ENCODE results near the gene TBC1D4. TPM values are rescaled to one million over a fixed set of nuclear protein-coding genes. Genes with fewer than 3 reads are reported as not detected.
"Not testable (repeated sequence)": the region's sequence is repeated elsewhere in the genome, so short reads cannot be mapped to it uniquely, and the experiment has no call there.

Gene TBC1D4
- total RNA-seq, 1 donor from 2014 or later, result 1.5 TPM

DNA sequence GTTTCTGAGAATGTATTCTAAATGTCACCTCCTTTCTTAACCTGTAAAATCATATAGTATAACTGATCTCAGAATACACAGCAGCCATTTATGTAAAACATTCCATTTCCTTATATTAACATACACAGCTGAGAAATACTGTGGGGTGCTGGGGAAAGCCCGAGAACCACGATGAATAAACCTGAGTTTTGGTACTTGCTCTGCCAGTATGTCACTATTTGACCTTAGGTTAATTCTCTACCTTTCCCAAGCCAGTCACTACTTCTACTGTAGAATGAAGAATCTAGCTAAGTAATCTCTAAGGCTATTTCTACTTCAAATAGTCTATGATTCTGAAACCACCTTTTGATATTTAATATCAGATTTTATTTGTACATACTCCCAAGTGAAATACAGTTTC, 173.7 kb downstream of the TBC1D4 start:
- H3K4me3 Mint-ChIP-seq, result no peak overlapping the region
- no peaks in the 10 kb centered on the region for H3K9me3 Mint-ChIP-seq
- ATAC-seq (ENCODE audit: low read depth) (no peak), DNase-seq (no peak)
- H3K27me3 Mint-ChIP-seq, result no peaks in the 10 kb centered on the region
- TF ChIP-seq, protein P1, sequence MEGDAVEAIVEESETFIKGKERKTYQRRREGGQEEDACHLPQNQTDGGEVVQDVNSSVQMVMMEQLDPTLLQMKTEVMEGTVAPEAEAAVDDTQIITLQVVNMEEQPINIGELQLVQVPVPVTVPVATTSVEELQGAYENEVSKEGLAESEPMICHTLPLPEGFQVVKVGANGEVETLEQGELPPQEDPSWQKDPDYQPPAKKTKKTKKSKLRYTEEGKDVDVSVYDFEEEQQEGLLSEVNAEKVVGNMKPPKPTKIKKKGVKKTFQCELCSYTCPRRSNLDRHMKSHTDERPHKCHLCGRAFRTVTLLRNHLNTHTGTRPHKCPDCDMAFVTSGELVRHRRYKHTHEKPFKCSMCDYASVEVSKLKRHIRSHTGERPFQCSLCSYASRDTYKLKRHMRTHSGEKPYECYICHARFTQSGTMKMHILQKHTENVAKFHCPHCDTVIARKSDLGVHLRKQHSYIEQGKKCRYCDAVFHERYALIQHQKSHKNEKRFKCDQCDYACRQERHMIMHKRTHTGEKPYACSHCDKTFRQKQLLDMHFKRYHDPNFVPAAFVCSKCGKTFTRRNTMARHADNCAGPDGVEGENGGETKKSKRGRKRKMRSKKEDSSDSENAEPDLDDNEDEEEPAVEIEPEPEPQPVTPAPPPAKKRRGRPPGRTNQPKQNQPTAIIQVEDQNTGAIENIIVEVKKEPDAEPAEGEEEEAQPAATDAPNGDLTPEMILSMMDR (IDR thresholded peaks at IDR 0.05), result no peak
- no peaks in the 10 kb centered on the region for H3K36me3 Mint-ChIP-seq (ENCODE audit: low read depth)
- ChIA-PET POLR2A (no interaction called here), CTCF (no interaction called here)
- no peak overlapping the region for H3K27ac Mint-ChIP-seq
- intact Hi-C loops (cut with micrococcal nuclease), result no loop called here
- H3K4me1 Mint-ChIP-seq, result peaks cover 5% of the 10 kb centered on the region

DNA sequence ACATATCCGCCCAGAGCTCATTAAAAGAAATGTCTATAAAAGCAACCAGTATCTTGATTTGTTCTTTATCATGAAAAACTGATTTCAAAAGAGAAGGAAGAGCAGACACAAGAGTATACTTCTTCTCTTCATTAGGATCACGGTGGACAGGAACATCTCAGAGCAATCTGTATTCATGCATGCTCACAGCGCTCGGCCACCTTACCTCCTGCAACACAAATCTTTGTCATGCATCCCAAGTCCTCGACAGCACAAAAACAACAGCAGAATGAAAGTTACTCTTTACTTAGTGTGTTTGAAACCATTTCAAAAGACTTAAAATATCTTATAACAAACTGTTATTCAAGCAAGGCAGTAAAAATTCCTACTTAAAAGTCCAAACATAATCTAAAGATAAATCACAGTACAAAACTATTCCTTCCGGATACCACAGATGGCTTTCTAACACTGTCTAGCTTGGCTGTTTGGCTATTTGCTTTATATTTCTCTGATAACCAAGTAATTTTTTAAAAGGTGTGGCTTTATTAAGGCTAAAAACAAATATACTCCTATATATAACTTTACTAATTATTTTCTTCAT, 174.5 kb downstream of the TBC1D4 start:
- Mint-ChIP-seq H3K4me1 (peaks cover 5% of the 10 kb centered on the region), H3K27me3 (no peaks in the 10 kb centered on the region), H3K27ac (no peak overlapping the region), H3K4me3 (no peak overlapping the region), H3K9me3 (no peaks in the 10 kb centered on the region), H3K36me3 (ENCODE audit: low read depth) (no peaks in the 10 kb centered on the region)
- ATAC-seq (ENCODE audit: low read depth) (no peak), DNase-seq (no peak)
- intact Hi-C loops (cut with micrococcal nuclease), result no loop called here
- TF ChIP-seq, protein P1 (IDR thresholded peaks at IDR 0.05), result no peak
- ChIA-PET CTCF (no interaction called here), POLR2A (no interaction called here)

DNA sequence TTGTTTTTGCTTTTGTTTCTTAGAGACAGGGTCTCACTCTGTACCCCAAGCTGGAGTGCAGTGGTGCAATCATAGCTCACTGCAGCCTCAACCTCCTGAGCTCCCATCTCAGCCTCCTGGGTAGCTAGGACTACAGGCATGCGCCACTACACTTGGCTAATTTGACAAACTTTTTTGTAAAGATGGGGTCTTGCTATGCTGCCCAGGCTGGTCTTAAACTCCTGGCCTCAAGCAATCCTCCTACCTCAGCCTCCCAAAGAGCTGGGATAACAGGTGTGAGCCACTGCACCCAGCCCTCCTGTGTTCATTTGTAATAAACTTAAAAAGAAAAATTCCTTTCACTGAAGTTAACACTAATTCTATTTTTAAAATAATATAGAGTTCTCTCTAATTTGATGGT, 175.0 kb downstream of the TBC1D4 start:
- intact Hi-C loops (cut with micrococcal nuclease); H3K27ac Mint-ChIP-seq; ATAC-seq (ENCODE audit: low read depth); H3K27me3 Mint-ChIP-seq; H3K36me3 Mint-ChIP-seq (ENCODE audit: low read depth); H3K9me3 Mint-ChIP-seq; DNase-seq; H3K4me1 Mint-ChIP-seq; CTCF ChIA-PET; H3K4me3 Mint-ChIP-seq; POLR2A ChIA-PET: not testable (repeated sequence)

DNA sequence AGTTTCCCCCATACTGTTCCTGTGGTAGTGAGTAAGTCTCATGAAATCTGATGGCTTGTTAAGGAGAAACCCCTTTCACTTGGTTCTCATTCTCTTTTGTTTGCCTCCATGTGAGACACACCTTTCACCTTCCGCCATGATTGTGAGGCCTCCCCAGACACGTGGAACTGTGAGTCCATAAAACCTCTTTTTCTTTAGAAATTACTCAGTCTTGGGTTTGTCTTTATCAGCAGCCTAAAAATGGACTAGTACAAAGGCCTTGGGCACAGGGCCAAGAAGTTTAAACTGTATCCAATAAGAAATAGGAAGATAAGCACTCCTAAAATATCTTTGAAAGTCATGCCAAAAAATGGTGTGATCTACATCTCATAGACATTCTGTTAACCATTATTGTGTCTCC, 176.9 kb downstream of the TBC1D4 start:
- POLR2A ChIA-PET, result no interaction called here
- H3K4me3 Mint-ChIP-seq, result no peak overlapping the region
- CTCF ChIA-PET, result no interaction called here
- peaks cover 5% of the 10 kb centered on the region for H3K4me1 Mint-ChIP-seq
- intact Hi-C loops (cut with micrococcal nuclease), result no loop called here
- ATAC-seq (ENCODE audit: low read depth), result no peak
- DNase-seq, result no peak
- TF ChIP-seq, protein P1 (IDR thresholded peaks at IDR 0.05), result no peak
- H3K27ac Mint-ChIP-seq, result no peak overlapping the region
- H3K9me3 Mint-ChIP-seq, result no peaks in the 10 kb centered on the region
- H3K27me3 Mint-ChIP-seq, result no peaks in the 10 kb centered on the region
- no peaks in the 10 kb centered on the region for H3K36me3 Mint-ChIP-seq (ENCODE audit: low read depth)

DNA sequence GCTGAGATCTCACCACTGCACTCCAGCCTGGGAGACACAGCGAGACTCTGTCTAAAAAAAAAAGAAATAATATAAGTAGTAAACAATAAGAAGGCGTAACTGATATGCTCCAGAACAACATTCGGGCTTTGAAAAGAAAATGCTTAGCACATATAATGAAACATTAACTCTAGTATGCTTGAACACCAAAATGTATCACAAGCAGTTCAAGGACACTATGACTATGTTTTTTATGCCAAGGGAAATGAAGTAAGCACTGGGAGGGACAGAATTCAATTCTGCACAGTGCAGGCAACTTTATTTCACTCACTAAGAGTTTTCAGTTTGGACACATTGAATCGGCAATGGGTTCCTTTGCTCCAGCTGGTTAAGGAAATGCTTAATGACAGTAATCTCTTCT, 178.7 kb downstream of the TBC1D4 start:
- H3K27ac Mint-ChIP-seq, result no peak overlapping the region
- no peaks in the 10 kb centered on the region for H3K27me3 Mint-ChIP-seq
- TF ChIP-seq, protein P1 (IDR thresholded peaks at IDR 0.05), result no peak
- ATAC-seq (ENCODE audit: low read depth) (no peak), DNase-seq (no peak)
- ChIA-PET POLR2A (no interaction called here), CTCF (no interaction called here)
- peaks cover 5% of the 10 kb centered on the region for H3K4me1 Mint-ChIP-seq
- H3K36me3 Mint-ChIP-seq (ENCODE audit: low read depth), result no peaks in the 10 kb centered on the region
- no peak overlapping the region for H3K4me3 Mint-ChIP-seq
- no peaks in the 10 kb centered on the region for H3K9me3 Mint-ChIP-seq
- intact Hi-C loops (cut with micrococcal nuclease), result no loop called here

DNA sequence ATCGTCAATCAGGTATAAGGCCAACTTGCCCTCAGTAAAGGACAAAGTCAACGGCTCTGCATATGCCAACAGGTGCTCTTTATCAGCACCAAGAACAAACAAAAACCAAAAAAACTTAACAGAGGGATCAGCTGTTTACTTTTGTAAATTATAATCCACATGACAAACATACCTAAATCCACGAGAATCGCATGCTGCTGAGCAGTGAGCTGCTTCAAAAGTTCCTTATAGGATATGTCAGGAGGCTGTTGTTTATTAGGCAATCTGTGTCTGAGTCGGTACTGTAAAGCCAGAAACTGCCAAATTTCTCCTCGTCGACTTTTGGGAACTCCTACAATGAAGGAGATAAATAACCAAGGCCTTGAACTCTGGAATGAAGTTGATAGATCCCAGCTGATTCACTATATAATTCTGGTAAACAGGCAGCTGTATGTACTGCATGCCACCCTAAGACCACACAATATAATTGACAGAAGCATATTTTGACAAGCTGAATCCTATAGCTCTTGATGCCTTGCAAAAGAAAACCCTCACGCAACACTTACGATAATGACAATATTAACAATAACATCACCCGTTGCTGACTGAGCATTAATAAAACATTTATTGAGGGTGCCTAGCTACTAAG, 179.8 kb downstream of the TBC1D4 start:
- H3K4me1 Mint-ChIP-seq, result peaks cover 5% of the 10 kb centered on the region
- no peaks in the 10 kb centered on the region for H3K36me3 Mint-ChIP-seq (ENCODE audit: low read depth)
- no peak for DNase-seq
- no peak overlapping the region for H3K4me3 Mint-ChIP-seq
- H3K27me3 Mint-ChIP-seq, result no peaks in the 10 kb centered on the region
- ChIA-PET POLR2A (no interaction called here), CTCF (no interaction called here)
- no peaks in the 10 kb centered on the region for H3K9me3 Mint-ChIP-seq
- TF ChIP-seq, protein P1 (IDR thresholded peaks at IDR 0.05), result no peak
- H3K27ac Mint-ChIP-seq, result no peak overlapping the region
- intact Hi-C loops (cut with micrococcal nuclease), result no loop called here
- no peak for ATAC-seq (ENCODE audit: low read depth)

All from activated B cell treated with CpG ODN at 0.5 μM for 24 hours (primary cell).